SH-SY5Y (cell line): ENCODE data around the gene CDK3.

Experiments
- GATA2 ChIP-seq: IDR thresholded peaks from 2 replicates; pipeline ENCODE4 v1.6.1; 2011; ENCODE audit warnings: mild to moderate bottlenecking, low read depth, low read length
- GATA3 ChIP-seq: IDR thresholded peaks from 2 replicates; pipeline ENCODE4 v1.6.1; 2011; ENCODE audit warnings: low read depth, mild to moderate bottlenecking, low read length, moderate library complexity

Gene CDK3

DNA sequence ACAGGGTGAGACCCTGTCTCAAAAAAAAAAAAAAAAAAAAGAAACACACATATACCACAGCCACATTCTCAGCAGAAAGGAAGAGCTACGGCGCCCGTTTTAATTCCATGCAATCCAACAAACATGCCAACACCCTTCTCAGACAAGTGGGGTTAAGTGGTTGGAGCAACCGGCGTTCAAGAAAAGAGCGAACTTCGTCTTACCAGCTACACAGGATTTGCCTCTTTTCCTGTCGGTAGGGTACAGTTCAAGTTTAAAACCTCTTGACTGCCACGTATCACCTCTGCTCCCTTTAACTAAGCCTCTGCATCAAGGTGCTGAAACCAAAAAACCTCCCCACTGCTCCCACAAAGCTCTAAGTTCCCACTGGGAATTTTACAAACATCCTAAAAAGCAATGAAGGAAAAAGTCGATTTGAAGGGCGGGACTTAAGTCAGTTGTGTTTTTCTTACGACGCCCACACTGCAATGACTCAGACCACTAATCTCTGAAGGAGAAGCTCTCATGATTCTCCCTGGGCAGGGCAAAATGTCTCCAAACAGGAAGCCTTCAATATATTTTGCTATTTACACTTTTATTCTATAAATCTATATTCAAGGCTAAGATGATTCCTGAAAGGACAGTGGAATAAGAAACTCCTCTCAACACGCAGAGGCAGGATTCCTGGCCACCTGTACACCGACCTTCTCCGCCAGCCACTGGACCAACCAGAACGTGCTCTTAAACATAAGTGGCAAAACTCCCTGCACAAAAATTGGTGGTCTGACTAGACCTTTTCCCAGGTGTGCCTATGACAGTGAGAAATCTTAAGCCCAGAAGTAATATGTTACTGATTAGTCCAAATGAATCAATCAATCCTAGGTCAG is 52.8 kb downstream of the CDK3 start:
- TF ChIP-seq GATA3 (no peak), GATA2 (no peak)

- no peak for TF ChIP-seq GATA3
These were observed 53.4 kb downstream of the CDK3 start for GRCh38 chr17:76054112-76054476.
